Keratinocyte (primary cell): ENCODE data around the gene PGAP3. TPM values are rescaled to one million over a fixed set of nuclear protein-coding genes. Genes with fewer than 3 reads are reported as not detected.

ENCODE experiments used
- DNase-seq: peaks from one replicate; pipeline ENCODE4 v3.0.0-alpha.2; 2011; ENCODE audit warnings: low read depth, missing footprints, low spot score
- FAIRE-seq: peaks from 2 replicates; lab custom pipeline; 2011; peaks lifted over from hg19 to GRCh38; lab: Jason Lieb, UNC
- H2AFZ ChIP-seq: 2 replicates; pipeline ENCODE4 v1.6.0; 2012; ENCODE audit warnings: low read length, control low read depth, inconsistent platforms; ENCODE audit not compliant: control insufficient read depth
- H3K27ac ChIP-seq: 2 replicates; pipeline ENCODE4 v1.5.1; 2011; ENCODE audit warnings: low read length; ENCODE audit not compliant: control insufficient read depth, insufficient read depth
- H3K27me3 ChIP-seq: 3 replicates; pipeline ENCODE4 v1.6.0; 2011; ENCODE audit warnings: low read length; ENCODE audit not compliant: control insufficient read depth, insufficient read depth; ENCODE audit errors: extremely low read depth
- H3K36me3 ChIP-seq, 2 experiments: 2 replicates in 1 of 2; 3 replicates in 1 of 2; pipeline ENCODE4 v1.5.1; 2011; ENCODE audit warnings: low read length in 2 of 2, mild to moderate bottlenecking in 1 of 2; ENCODE audit not compliant: control insufficient read depth in 2 of 2, insufficient read depth in 2 of 2; ENCODE audit errors: extremely low read depth in 1 of 2
- H3K4me1 ChIP-seq: 3 replicates; pipeline ENCODE4 v1.5.1; 2011; ENCODE audit warnings: low read length; ENCODE audit not compliant: control insufficient read depth, insufficient read depth; ENCODE audit errors: extremely low read depth
- H3K4me2 ChIP-seq: 3 replicates; pipeline ENCODE4 v1.6.0; 2011; ENCODE audit warnings: low read depth, low read length; ENCODE audit not compliant: control insufficient read depth, insufficient read depth; ENCODE audit errors: extremely low read depth
- H3K4me3 ChIP-seq, 3 experiments: fragments of 200-600 bp in 1 of 3; sonication (generic) in 1 of 3; 2 replicates in 2 of 3; 3 replicates in 1 of 3; pipeline ENCODE4 v1.5.1; 2011 to 2016; ENCODE audit warnings: low read length in 3 of 3, mild to moderate bottlenecking in 3 of 3, control low read depth in 2 of 3, inconsistent platforms in 1 of 3, low read depth in 1 of 3, mixed read lengths in 1 of 3, mixed run types in 1 of 3, moderate library complexity in 1 of 3; ENCODE audit not compliant: control insufficient read depth in 2 of 3, insufficient read depth in 2 of 3; ENCODE audit errors: extremely low read depth in 1 of 3
- H3K79me2 ChIP-seq: 2 replicates; pipeline ENCODE4 v1.6.0; 2012; ENCODE audit warnings: low read length; ENCODE audit not compliant: control insufficient read depth, insufficient read depth
- H3K9ac ChIP-seq: 3 replicates; pipeline ENCODE4 v1.6.0; 2011; ENCODE audit warnings: low read length; ENCODE audit not compliant: control insufficient read depth, insufficient read depth; ENCODE audit errors: extremely low read depth
- H3K9me1 ChIP-seq: 3 replicates; pipeline ENCODE4 v1.6.0; 2011; ENCODE audit warnings: low read length; ENCODE audit not compliant: control insufficient read depth, insufficient read depth; ENCODE audit errors: extremely low read depth
- H3K9me3 ChIP-seq: 2 replicates; pipeline ENCODE4 v1.5.1; 2012; ENCODE audit warnings: low read depth, low read length; ENCODE audit not compliant: control insufficient read depth
- H4K20me1 ChIP-seq: 3 replicates; pipeline ENCODE4 v1.6.0; 2011; ENCODE audit warnings: low read length; ENCODE audit not compliant: control insufficient read depth, insufficient read depth; ENCODE audit errors: extremely low read depth
- EZH2 ChIP-seq: IDR thresholded peaks from one replicate; pipeline ENCODE4 v1.6.1; 2012; ENCODE audit warnings: inconsistent platforms, mild to moderate bottlenecking, low read length, moderate library complexity
- dilution Hi-C: fragments of 300-500 bp; cut with MboI; formaldehyde crosslinking; loops from one replicate; pipeline ENCODE4 v1.7.0; 2020; ENCODE audit warnings: low sequenced_read_pairs; ENCODE audit not compliant: extremely low pct_ligation_motif_present
- polyA plus RNA-seq, 5 experiments: library from polyadenylated mRNA; depleted of rRNA in 3 of 5; stranded (reverse) in 3 of 5; stranded (forward) in 1 of 5; unstranded in 1 of 5; fragments of >200 nt; gene quantifications; 1 replicate in 1 of 5; 2 replicates in 3 of 5; 3 replicates in 1 of 5; pipeline versions ENCODE4 v1.2.1 to v1.2.3, GENCODE V29; 2011 to 2012; ENCODE audit warnings: missing spikeins in 2 of 5, low read depth in 1 of 5, low replicate concordance in 1 of 5
- TF ChIP-seq, protein P1 (sequence below), 3 experiments: IDR thresholded peaks in 1 of 3; conservative IDR thresholded peaks in 1 of 3; optimal IDR thresholded peaks in 1 of 3; 2 replicates in 2 of 3; 3 replicates in 1 of 3; pipeline versions ENCODE3 to v1.5.1; 2011; ENCODE audit warnings: low read length in 3 of 3, mild to moderate bottlenecking in 3 of 3, moderate library complexity in 2 of 3, control low read depth in 1 of 3, inconsistent platforms in 1 of 3; ENCODE audit not compliant: insufficient read depth in 2 of 3; ENCODE audit errors: extremely low read depth in 1 of 3

PGAP3 gene
- polyA plus RNA-seq, 1 donor (not counting 4 experiments of a cell fraction or from before 2014, with no cell fraction given): 5.6 TPM

DNA sequence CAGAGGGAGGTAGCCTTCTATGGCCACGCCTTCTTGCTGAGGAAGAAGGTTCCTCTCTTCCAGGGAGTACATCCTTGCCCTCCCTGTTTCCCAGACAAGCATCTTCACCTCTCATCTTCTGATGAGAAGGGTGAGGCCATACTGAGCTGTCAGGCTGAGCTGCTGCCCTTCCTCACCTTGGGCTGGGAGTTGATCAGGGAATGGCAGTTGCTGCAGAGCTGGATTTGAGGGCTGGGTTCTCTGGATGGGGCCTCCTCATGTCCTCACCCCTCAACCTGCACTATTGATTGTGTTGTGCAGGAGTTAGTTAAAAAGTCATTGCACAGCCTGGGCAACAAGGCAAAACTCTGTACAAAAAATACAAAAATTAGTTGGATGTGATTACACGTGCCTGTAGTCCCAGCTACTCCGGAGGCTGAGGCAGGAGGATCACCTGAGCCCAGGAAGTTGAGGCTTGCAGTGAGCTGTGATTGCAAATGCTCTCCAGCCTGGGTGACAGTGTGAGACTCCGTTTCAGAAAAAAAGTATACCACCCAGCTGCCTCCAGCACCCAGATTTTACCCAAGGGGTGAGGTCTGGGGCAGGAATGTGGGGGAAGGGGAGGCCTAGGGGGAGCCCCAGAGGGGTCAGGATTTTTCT, 14.0 kb upstream of the PGAP3 start:
- Histone ChIP-seq H3K9me3 (no peaks in the 10 kb centered on the region), H4K20me1 (no peaks in the 10 kb centered on the region), H3K27me3 (no peaks in the 10 kb centered on the region), H3K4me3 (no peak overlapping the region), H3K36me3 (no peaks in the 10 kb centered on the region), H3K4me1 (peaks cover 38% of the 10 kb centered on the region), H3K9ac (no peak overlapping the region), H3K4me2 (peak overlapping the region; percentile 80), H2AFZ (no peak overlapping the region), H3K27ac (no peak overlapping the region), H3K9me1 (peaks cover 4% of the 10 kb centered on the region), H3K79me2 (peaks cover 22% of the 10 kb centered on the region)
- DNase-seq (no peak), FAIRE-seq (peak; percentile 64)
- TF ChIP-seq EZH2: no peak
- TF ChIP-seq, protein P1, sequence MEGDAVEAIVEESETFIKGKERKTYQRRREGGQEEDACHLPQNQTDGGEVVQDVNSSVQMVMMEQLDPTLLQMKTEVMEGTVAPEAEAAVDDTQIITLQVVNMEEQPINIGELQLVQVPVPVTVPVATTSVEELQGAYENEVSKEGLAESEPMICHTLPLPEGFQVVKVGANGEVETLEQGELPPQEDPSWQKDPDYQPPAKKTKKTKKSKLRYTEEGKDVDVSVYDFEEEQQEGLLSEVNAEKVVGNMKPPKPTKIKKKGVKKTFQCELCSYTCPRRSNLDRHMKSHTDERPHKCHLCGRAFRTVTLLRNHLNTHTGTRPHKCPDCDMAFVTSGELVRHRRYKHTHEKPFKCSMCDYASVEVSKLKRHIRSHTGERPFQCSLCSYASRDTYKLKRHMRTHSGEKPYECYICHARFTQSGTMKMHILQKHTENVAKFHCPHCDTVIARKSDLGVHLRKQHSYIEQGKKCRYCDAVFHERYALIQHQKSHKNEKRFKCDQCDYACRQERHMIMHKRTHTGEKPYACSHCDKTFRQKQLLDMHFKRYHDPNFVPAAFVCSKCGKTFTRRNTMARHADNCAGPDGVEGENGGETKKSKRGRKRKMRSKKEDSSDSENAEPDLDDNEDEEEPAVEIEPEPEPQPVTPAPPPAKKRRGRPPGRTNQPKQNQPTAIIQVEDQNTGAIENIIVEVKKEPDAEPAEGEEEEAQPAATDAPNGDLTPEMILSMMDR (optimal IDR thresholded peaks at IDR 0.05 in 1 of 3, IDR thresholded peaks at IDR 0.05 in 1 of 3, conservative IDR thresholded peaks at IDR 0.05 in 1 of 3; ENCODE audit: extremely low read depth in 1 of 3, insufficient read depth in 2 of 3, low read length in 3 of 3): no peak
- dilution Hi-C loops: no loop called here

DNA sequence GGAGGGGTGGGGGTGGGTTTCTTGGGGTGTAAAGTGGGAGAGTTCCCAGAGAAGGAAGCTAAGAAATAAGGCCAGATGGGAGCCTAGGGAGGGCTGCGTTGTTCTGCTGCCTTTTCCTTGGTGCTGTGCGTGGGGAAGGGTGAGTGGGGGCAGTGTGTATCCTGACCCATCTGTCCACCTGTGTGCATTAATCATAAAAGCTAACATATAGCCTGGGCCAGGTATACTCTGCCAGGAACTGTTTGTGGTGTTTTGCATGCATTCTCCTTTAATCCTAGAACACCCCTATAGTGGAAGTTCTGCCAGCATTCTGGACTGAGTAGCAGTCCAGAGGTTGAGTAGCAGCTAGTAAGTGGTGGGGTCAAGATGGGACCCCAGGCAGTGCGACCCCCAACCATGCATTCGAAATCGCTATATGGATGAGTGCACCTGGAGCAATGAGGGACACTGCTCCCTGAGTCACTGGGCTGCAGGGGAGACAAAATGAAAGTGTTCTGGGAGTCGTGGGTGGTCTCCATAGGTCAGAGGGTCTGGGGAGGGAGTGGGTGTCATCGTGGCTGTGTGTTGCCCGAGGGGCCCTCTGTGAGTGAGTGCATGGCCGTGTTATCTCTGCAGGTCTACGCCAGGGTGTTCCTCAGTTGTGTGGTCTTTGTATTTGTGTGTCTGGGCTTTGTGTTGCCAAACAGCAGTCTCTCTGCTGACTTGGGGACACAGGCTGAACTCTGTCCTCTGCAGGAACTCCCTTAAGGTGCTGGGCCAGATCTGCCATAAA, 13.3 kb upstream of the PGAP3 start:
- dilution Hi-C loops: no loop called here
- Histone ChIP-seq H3K27ac (no peak overlapping the region), H3K9me1 (peaks cover 4% of the 10 kb centered on the region), H3K4me2 (peak overlapping the region; percentile 80), H3K27me3 (no peaks in the 10 kb centered on the region), H3K9me3 (no peaks in the 10 kb centered on the region), H3K4me1 (peaks cover 31% of the 10 kb centered on the region), H2AFZ (no peak overlapping the region), H3K79me2 (peaks cover 22% of the 10 kb centered on the region), H3K36me3 (no peaks in the 10 kb centered on the region), H3K9ac (no peak overlapping the region), H3K4me3 (peak overlapping the region; percentile 79 to 90 (median 87)), H4K20me1 (no peaks in the 10 kb centered on the region)
- peak; percentile 17 for FAIRE-seq
- no peak for DNase-seq
- TF ChIP-seq EZH2: no peak
- TF ChIP-seq, protein P1 (optimal IDR thresholded peaks at IDR 0.05 in 1 of 3, IDR thresholded peaks at IDR 0.05 in 1 of 3, conservative IDR thresholded peaks at IDR 0.05 in 1 of 3; ENCODE audit: extremely low read depth in 1 of 3, insufficient read depth in 2 of 3, low read length in 3 of 3): no peak
